HG03135 (cell line): ENCODE data around the gene MEIOB.
"Not testable (repeated sequence)": the region's sequence is repeated elsewhere in the genome, so short reads cannot be mapped to it uniquely, and the experiment has no call there.

Experiments
- ATAC-seq: cut with Tn5 transposase; IDR thresholded peaks from one replicate; pipeline ENCODE4 v1.9.1; 2021; ENCODE audit warnings: mild to moderate bottlenecking, moderate library complexity; ENCODE audit not compliant: unreplicated experiment

The MEIOB gene

DNA sequence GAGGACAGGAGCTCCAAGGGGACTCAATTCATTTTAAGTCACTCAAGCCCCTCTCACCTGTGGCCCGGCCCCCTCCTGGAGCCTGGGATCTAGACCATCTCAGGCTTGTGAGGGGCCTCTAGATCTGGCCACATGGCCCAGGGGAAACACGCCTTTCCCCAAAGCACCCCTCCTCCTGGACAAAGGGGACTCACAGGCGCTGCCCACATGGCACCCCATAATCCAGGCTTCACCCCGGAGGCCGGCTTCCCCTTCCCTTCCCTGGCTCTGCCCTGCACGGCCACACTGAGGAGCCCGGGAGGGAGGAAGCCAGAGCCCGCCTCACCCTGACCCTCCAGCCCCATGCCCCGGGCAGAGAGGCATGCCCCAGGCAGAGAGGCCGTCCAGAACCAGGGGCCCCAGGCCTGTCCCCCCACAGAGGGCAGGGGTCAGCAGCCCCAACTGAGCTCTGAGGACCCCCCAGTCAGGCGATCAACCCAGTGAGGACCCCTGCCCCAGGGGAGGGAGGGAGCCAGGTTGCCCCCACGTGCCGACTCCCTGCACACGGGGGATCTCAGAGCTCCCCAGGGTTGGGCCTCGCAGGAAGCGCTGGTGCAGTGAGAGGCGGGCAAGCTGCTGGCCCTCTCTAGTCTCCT lies 35.4 kb upstream of the MEIOB start:
- ATAC-seq: no peak

DNA sequence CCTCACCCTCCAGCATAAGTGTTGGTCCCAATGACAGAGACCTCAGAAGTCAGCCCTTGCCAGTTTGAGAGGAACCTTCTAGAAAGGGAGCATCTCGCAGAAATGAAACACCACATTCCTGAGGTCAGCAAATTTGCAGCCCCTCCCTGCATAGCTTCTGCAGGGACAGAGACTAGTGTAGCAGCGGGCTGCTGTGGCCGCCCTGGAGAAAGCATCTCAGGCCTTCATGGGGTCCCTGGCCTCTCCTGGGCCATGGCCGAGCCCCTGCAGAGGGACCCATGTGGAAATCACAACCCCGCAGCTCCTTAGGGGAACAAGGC lies 34.8 kb upstream of the MEIOB start:
- no peak for ATAC-seq

DNA sequence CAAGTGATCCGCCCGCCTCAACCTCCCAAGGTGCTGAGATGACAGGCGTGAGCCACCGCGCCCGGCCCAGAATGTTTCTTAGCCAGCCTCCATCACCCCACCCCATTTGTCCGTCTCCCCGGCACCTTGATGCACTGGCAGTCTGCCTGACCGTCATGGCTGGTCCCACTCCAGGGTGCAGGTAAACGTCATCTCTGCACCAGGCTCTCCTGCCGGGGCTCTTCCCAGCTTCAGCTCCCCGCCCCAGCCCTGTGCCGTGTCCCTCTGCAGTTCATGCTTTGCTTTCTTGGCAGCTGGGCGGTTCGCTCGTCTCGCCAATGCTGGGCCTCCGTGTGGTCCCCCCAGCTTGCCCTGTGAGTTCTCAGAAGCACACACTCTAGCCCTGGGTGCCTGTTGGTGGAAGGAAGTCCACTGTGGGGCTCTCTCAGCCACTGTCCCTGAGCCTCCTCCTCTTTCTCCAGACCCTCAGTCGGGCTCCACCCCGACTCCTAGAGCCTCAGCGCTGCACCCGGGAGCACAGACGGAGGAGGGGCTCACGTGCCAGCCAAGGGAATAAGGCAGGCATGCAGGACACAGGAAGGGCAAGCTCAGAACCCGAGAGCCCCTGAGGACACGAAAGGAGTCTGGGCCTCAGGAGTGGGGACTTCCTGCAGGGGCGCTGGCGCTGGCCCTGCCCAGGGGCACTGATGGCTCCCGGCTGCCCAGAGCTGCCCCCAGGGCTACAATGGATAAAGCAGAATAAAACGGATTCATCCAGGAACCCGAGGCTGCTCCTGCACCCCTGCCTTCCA lies 34.3 kb upstream of the MEIOB start:
- ATAC-seq: no peak

DNA sequence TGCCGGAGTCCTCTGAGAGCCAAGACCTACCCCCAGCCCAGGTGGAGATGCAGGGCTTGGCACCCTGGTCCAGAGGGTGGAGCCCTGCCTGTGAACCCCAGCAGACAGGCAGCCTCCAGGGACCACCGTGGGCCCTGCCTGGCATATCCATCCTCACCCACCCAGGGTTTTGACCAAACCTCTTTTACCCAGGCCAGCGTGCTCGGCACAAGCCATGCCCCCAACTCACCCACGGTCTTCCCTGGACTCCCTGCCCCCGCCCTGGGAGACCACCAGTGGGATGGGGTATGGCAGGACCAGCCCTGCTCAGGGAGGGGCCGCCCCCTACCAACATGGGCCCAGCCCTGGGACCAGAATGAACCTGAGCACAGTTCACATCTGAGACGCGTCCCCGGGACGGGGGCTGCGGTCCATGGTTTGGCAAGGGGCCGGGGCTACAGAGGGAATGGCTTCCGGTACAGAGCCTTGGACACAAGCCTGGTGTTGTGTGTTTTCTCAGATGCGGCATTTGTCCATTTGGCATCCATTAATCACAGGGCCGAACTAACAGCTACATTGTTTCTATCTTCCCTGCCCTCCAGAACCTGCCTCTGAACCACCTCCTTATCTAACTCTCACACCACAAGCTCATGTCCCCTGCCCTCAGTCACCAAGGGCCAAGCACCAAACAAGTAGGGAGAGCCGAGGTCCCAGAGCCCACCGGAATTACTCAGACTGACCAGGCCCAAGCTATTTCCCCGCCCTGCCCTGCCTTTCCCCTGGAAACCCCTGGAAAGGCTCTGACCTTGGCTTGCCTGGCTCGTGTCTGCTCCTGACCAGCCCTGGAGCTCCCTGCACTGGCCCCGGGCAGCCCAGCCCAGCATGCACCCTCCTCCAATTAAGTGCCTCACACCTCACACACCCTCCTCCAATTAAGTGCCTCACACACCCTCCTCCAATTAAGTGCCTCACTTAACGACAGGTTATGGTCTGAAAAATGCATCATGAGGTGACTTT lies 32.2 kb upstream of the MEIOB start:
- ATAC-seq: no peak

GRCh38 chr16:1903220-1903574 lies 31.2 kb upstream of the MEIOB start:
- no peak for ATAC-seq

GRCh38 chr16:1902547-1903219 lies 30.7 kb upstream of the MEIOB start:
- no peak for ATAC-seq

- ATAC-seq: no peak
Observed at GRCh38 chr16:1900452-1900774, 28.4 kb upstream of the MEIOB start.

DNA sequence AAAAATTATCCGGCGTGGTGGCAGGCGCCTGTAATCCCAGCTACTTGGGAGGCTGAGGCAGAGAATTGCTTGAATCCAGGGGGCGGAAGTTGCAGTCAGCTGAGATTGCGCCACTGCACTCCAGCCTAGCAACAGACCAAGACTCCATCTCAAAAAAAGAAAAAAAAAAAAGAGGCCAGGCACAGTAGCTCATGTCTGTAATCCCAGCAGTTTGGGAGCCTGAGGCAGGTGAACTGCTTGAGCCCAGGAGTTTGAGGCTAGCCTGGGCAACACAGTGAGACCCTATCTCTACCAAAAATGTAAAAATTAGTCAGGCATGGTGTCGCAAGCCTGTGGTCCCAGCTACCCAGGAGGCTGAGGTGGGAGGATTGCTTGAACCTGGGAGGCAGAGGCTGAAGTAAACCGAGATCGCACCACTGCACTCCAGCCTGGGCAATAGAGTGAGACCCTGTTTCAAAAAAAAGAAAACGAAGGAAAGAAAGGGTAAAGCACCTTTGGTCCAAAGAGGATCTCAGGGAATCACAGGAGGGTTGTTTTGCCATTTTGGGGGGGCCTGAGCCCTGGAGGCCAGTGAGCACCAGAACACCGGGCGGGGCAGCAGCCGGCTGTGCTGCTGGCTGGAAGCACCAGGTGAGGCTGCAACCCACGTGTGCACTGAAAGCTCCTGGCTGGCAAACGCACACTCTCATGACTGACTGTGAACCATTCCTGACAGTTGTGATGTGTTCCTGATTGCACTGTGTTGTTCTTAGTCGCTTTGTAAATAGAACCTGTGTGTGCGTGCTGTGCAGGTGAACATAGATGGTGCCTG lies 27.9 kb upstream of the MEIOB start:
- ATAC-seq: no peak

DNA sequence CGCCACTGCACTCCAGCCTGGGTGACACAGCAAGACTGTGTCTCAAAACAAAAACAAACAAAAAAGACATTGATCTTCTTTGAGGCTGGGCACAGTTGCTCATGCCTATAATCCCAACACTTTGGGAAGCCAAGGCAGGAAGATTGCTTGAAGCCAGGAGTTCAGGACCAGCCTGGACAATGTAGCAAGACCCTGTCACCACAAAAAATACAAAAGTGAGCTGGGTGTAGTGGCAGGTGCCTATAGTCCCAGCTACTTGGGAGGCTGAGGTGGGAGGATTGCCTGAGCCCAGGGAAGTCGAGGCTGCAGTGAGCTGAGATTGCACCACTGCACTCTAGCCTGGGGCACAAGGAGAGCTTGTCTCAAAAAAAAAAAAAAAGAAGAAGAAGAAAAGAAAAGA lies 25.7 kb upstream of the MEIOB start:
- not testable (repeated sequence) for ATAC-seq

GRCh38 chr16:1895949-1896675 lies 24.1 kb upstream of the MEIOB start:
- no peak for ATAC-seq

GRCh38 chr16:1895068-1895467 lies 23.1 kb upstream of the MEIOB start:
- ATAC-seq: no peak

DNA sequence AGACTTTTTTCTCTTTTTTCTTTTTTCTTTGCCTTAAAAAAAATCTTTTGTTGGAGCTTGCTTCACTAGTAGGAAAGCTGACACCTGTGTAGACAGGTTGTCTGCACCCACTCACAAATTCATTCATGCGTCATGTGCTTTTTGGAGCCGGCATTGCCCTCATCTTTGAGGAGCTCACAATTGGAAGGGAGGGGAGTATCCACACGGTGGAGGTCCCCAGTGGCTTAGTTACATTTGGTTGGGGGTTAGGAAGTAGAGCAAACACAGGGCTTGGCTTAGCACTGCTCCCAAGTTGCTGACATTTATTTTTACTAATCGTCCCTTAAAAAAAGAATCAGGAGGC lies 18.7 kb upstream of the MEIOB start:
- no peak for ATAC-seq

DNA sequence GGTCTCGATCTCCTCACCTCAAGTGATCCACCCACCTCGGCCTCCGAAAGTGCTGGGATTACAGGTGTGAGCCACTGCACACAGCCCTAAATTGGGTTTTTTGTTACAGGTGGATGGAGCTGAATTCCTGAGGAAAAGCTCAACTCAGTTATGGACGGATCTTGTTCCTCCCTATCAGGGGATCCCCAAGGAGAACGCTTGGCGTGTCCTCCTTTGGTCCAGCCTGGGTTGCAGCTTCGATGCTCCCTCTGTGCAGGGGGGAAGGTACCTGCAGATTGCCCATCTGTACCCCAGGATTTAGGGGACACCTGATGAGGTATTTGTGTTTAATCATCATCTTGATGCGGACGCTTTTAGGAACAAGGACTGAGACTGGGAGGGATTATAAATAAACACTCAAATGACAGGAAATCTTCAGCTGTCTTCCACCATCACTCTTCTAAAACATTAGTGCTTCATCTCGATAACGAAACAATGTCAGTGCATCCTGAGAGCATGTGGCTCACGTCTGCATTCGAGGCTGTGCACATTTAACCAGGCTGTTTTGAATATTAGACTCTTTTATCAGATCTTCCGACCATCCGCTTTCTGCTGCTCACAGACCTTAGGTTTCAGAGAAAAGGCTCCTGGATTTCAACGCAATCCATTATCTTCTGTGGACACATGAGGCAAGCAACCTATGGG lies 18.2 kb upstream of the MEIOB start:
- no peak for ATAC-seq

GRCh38 chr16:1887711-1888354 lies 15.9 kb upstream of the MEIOB start:
- no peak for ATAC-seq

- no peak for ATAC-seq
Observed at GRCh38 chr16:1884889-1885288, 12.9 kb upstream of the MEIOB start.

DNA sequence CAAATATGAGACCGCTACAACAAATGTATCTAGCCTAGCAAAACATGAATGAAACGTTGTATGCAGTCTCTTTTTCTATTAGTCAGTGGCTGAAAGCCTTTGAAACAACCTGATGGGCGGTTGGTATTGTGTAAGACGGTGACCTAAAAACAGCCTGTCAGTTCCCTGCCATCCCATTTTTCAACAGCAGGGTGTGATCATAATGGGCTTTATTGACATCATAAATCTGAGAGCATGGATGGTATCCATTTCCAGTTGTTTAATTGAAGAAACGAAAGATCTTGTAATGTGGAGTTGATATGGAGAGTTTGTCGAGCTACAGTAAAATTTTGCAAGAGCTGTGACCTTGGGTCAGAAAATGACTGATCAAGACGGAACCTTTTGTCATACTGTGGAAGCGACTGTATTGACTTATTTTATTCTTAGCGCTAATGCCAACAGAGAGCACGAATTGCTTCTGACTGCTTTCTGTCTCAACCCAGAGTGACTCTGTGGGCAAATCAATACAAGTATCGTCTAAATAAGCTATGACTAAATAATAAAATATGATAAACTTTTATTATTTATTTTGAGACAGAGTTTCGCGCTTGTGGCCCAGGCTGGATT lies 12.3 kb upstream of the MEIOB start:
- ATAC-seq: no peak

- ATAC-seq: not testable (repeated sequence)
Observed at GRCh38 chr16:1881172-1881571, 9.2 kb upstream of the MEIOB start.

GRCh38 chr16:1879477-1879876 lies 7.5 kb upstream of the MEIOB start:
- ATAC-seq: no peak
